Retinal pigment epithelial cell (primary cell): ENCODE results near the gene AP5S1.
A peak's percentile ranks its signal among the peaks of the same experiment; 100 is the strongest.

Experiments
- DNase-seq: peaks from one replicate; pipeline ENCODE4 v3.0.0-alpha.2; 2010; ENCODE audit warnings: low read depth
- H3K4me3 ChIP-seq: 2 replicates; pipeline ENCODE4 v1.5.1; 2011; ENCODE audit warnings: mild to moderate bottlenecking, low read length, control low read depth, moderate library complexity
- CTCF ChIP-seq: conservative IDR thresholded peaks from 2 replicates; pipeline ENCODE4 v1.5.1; 2011; ENCODE audit warnings: low read depth, low read length, control low read depth, inconsistent platforms

AP5S1 gene

DNA sequence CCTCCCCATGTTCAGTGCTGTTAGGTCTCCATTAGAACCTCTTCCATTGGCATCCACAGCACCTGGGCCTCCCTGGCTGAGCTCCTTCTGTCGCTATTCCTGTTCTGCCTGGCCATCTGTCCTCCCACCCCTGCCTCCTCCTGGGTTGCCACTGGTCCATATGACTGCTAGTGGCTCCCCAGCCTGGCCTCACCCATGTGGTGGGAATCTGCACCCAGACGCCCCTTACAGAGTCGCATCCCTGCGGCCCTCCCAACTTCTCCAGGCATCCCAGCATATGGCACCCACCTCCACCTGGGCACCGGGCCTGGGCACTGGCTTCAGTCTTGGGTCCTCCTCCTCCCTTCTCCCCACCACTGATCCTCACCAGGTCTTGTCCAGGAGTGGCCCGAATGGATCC, 16.5 kb upstream of the AP5S1 start:
- no peak for TF ChIP-seq CTCF
- no peak overlapping the region for H3K4me3 ChIP-seq
- DNase-seq: no peak

GRCh38 chr20:3804254-3804751, 16.0 kb upstream of the AP5S1 start:
- DNase-seq: no peak
- H3K4me3 ChIP-seq: no peak overlapping the region
- TF ChIP-seq CTCF: no peak

GRCh38 chr20:3804781-3805180, 15.6 kb upstream of the AP5S1 start:
- no peak for TF ChIP-seq CTCF
- no peak for DNase-seq
- H3K4me3 ChIP-seq: no peak overlapping the region

DNA sequence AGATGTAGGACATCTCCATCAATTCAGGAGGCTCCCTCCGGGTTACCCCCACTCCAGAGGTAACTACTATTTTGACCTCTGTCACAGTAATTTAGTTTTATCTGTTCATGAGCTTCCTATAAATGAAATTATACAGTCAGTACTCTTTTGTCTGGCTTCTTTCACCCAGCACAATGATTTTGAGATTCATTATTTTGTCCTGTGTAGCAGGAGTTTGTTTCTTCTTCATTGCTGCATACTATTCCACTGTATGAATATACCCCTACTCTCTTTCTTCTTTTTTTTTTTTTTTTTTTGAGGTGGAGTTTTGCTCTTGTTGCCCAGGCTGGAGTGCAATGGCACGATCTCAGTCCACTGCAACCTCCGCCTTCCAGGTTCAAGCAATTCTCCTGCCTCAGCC, 11.8 kb upstream of the AP5S1 start:
- H3K4me3 ChIP-seq: no peak overlapping the region
- no peak for TF ChIP-seq CTCF
- no peak for DNase-seq

DNA sequence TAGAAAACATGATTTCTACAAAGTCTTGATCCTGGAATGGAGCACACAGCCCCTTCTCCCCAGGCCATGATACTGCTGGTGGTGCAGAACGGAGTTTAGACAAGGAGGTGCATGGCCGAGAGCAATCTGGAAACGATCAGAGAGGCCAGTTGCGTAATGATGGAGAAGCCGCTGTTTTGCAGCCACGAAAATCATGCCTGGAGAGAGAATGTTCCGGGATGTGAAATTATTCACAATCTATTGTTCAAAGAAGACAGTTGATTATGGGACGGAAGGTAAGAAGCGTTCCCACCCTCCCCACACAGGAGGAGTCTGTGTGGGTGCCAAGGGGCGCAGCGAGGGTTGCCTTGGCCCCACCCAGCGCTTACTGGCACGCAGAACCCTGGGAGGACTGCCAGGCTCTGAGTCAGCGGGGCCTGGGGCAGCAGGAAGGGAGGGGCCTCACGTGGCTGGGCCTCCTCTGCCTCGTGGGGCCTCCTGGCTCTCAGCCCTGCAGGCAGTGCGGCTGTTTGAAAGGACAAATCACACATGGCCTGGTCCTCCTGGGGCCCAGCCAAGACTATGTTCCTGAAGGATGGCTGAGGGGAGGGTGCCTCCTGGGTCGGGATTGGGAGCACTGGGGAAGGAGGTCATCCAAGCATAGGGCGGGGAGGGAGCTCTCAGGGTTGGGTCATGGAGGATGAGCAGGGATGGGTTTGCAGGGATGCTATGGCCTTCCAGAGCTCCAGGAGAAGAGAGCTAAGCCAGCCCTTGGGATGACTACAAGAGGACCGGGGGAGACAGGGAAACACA, 8.7 kb upstream of the AP5S1 start:
- TF ChIP-seq CTCF: no peak
- H3K4me3 ChIP-seq: peak overlapping the region; percentile 48
- peak; percentile 95 for DNase-seq

DNA sequence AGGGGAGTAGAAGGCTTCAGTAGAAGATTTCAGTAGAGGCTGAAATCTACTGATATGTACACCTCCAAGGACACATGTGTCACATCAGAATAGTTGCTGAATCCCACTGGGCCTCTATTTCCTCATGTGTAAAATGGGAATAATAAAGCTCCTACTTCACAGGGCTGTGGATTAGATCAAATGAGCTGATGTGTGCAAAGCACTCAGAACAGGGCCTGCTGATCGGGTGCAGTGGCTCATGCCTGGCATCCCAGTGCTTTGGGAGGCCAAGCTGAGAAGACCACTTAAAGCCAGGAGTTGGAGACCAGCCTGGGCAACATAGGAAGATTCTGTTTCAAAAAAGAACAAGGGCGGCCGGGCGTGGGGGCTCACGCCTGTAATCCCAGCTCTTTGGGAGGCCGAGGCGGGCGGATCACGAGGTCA, 8.1 kb upstream of the AP5S1 start:
- no peak overlapping the region for H3K4me3 ChIP-seq
- no peak for TF ChIP-seq CTCF
- DNase-seq: no peak

DNA sequence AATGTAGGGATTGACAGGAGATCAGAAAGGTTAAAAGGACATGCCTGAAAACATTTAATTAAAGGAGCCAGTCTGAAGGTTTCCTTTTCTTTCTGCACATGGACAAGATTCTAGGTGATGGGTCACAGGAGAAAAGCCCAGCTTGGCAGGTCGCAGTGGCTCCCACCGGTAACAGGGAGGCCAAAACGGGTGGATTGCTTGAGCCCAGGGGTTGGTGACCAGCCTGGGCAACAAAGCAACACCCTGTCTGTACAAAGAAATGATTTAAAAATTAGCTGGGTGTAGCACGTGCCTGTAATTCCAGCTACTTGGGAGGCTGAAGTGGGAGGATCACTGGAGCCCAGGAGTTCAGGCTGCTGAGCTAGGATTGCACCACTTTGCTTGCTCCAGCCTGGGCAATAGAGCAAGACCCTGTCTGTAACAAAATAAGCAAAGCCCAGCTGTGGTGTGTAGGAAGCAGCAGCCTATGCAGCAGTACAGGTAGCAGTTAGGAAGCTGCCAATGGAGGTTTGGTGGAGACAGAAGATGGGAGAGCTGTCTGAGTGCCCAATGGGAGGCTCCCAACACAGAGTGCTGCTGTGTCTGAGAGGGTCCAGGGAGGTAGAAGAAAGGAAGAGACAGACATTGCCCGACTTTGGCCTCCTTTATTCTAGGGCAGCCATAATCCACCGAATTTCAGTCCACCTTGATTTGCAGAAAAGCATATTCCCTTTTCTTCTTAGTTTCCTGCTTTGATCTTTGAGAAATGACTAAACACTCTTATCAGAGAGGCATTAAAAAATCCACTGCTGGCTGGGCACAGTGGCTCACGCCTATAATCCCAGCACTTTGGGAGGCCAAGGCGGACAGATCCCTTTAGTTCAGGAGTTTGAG, 7.1 kb upstream of the AP5S1 start:
- no peak for TF ChIP-seq CTCF
- no peak for DNase-seq
- no peak overlapping the region for H3K4me3 ChIP-seq
